HepG2 (cell line): Measurements from ENCODE around the gene HEXD. TPM values are rescaled to one million over a fixed set of nuclear protein-coding genes. Genes with fewer than 3 reads are reported as not detected.

Source experiments
- ATAC-seq: fragments of 200-7000 bp; cut with Tn5 transposase; 3 replicates; pipeline ENCODE4 v1.9.1; 2020; ENCODE audit warnings: mild to moderate bottlenecking, moderate library complexity
- BruUV-seq: library from RNA; stranded (reverse); fragments of 400-500 nt; replicated peaks from 2 replicates; lab custom pipeline; 2021; lab: Mats Ljungman, UMichigan
- CTCF ChIA-PET: fragments of 300-600 bp; formaldehyde crosslinking; extraction: SDS; loops from one replicate; lab custom pipeline; 2021; ENCODE audit warnings: low total read pairs, inconsistent platforms, low intra/inter-chr PET ratio; lab: Yijun Ruan, JAX
- POLR2A ChIA-PET: fragments of 350-600 bp; sonication (Branson Sonifier 250); formaldehyde crosslinking; loops from one replicate; lab custom pipeline; 2020; ENCODE audit warnings: antibody characterized with exemption, inconsistent platforms; lab: Yijun Ruan, JAX
- DNase-seq: peaks from one replicate; pipeline ENCODE4 v3.0.0-alpha.2; 2015; ENCODE audit warnings: low spot score
- FAIRE-seq: peaks from 3 replicates; lab custom pipeline; 2011; peaks lifted over from hg19 to GRCh38; lab: Jason Lieb, UNC
- H2AFZ ChIP-seq: one replicate; pipeline ENCODE4 v1.6.1; 2011; ENCODE audit warnings: low read length, inconsistent platforms
- H3K27ac ChIP-seq: fragments of 300-600 bp; 3 replicates; pipeline ENCODE4 v1.8.0; 2011; ENCODE audit warnings: mixed run types, mild to moderate bottlenecking, mixed read lengths, low read length, inconsistent platforms; ENCODE audit not compliant: insufficient read depth; ENCODE audit errors: extremely low read length
- H3K27me3 ChIP-seq, 2 experiments: fragments of 200-600 bp in 1 of 2; 2 replicates in 1 of 2; 3 replicates in 1 of 2; pipeline versions ENCODE4 v1.6.0 to v1.8.0; 2011; ENCODE audit warnings: low read length in 2 of 2, mild to moderate bottlenecking in 2 of 2, moderate library complexity in 2 of 2, inconsistent platforms in 1 of 2; ENCODE audit not compliant: insufficient read depth in 2 of 2, control insufficient read depth in 1 of 2
- H3K36me3 ChIP-seq, 2 experiments: fragments of 200-600 bp in 1 of 2; replicated peaks in 1 of 2; 2 replicates in 1 of 2; 3 replicates in 1 of 2; pipeline versions ENCODE4 v1.5.1 to v1.8.0; 2011; ENCODE audit warnings: low read length in 2 of 2, inconsistent platforms in 1 of 2; ENCODE audit not compliant: insufficient read depth in 2 of 2, control insufficient read depth in 1 of 2
- H3K4me1 ChIP-seq: 2 replicates; pipeline ENCODE4 v1.5.1; 2012; ENCODE audit warnings: low read length, inconsistent platforms; ENCODE audit not compliant: insufficient read depth
- H3K4me2 ChIP-seq: 2 replicates; pipeline ENCODE4 v1.6.0; 2011; ENCODE audit warnings: low read depth, low read length, inconsistent platforms
- H3K4me3 ChIP-seq, 3 experiments: fragments of 200-600 bp in 1 of 3; sonication (generic), shearing (Covaris generic) in 1 of 3; replicated peaks in 1 of 3; 2 replicates each; pipeline ENCODE4 v1.5.1; 2011 to 2016; ENCODE audit warnings: low read length in 3 of 3, inconsistent platforms in 2 of 3, low read depth in 2 of 3, mild to moderate bottlenecking in 2 of 3, control low read depth in 1 of 3, mixed read lengths in 1 of 3; ENCODE audit not compliant: insufficient read depth in 1 of 3
- H3K79me2 ChIP-seq: one replicate; pipeline ENCODE4 v1.6.1; 2011; ENCODE audit warnings: low read length, inconsistent platforms; ENCODE audit not compliant: insufficient read depth
- H3K9ac ChIP-seq: 2 replicates; pipeline ENCODE4 v1.6.0; 2011; ENCODE audit warnings: mild to moderate bottlenecking, low read depth, low read length, inconsistent platforms; ENCODE audit not compliant: insufficient read depth
- H3K9me3 ChIP-seq: 2 replicates; pipeline ENCODE4 v1.5.1; 2012; ENCODE audit warnings: mild to moderate bottlenecking, low read length
- H4K20me1 ChIP-seq: 2 replicates; pipeline ENCODE4 v1.6.0; 2011; ENCODE audit warnings: inconsistent platforms, mild to moderate bottlenecking, low read length, moderate library complexity; ENCODE audit not compliant: insufficient read depth
- AGO2 ChIP-seq: fragments of 200-400 bp; formaldehyde crosslinking; optimal IDR thresholded peaks from 2 replicates; pipeline ENCODE3; 2017; ENCODE audit warnings: mild to moderate bottlenecking, low read depth, low read length, moderate library complexity
- HIVEP1 ChIP-seq: sonication (generic); formaldehyde crosslinking; IDR thresholded peaks from 2 replicates; pipeline ENCODE4 v1.4.0; 2020; ENCODE audit warnings: mild to moderate bottlenecking, missing genetic modification reagents
- IRF2 ChIP-seq: IDR thresholded peaks from 2 replicates; pipeline ENCODE4 v1.6.1; 2018; ENCODE audit warnings: missing genetic modification reagents, missing compliant biosample characterization
- ZNF256 ChIP-seq: sonication (generic); formaldehyde crosslinking; conservative IDR thresholded peaks from 2 replicates; pipeline ENCODE4 v1.4.0; 2020; ENCODE audit warnings: missing genetic modification reagents
- WGBS: methylation state at CpG from one replicate; pipeline ENCODE4 v1.1.6; 2017; ENCODE audit warnings: low lambda C conversion rate; 5-methylcytosine and 5-hydroxymethylcytosine counted together
- in situ Hi-C: cut with HindIII; loops from 2 replicates; pipeline ENCODE4 v1.10.0; 2017; ENCODE audit warnings: low pct_unique_long_range_greater_than_20kb; ENCODE audit not compliant: extremely low pct_ligation_motif_present
- intact Hi-C: fragments of 100-400 bp; cut with micrococcal nuclease; formaldehyde crosslinking; loops from one replicate; pipeline ENCODE4 v1.10.0; 2022; ENCODE audit not compliant: unreplicated experiment
- polyA plus RNA-seq, 8 experiments: library from polyadenylated mRNA; depleted of rRNA in 3 of 8; stranded (reverse) in 7 of 8; unstranded in 1 of 8; fragments of >200 nt; fragmentation: Illumina TruSeq in 4 of 8; extraction: Trizol in 4 of 8; gene quantifications; 2 replicates each; pipeline versions ENCODE4 v1.2.1 to v1.2.3, GENCODE V29; 2011 to 2016; ENCODE audit warnings: low read depth in 4 of 8, missing spikeins in 1 of 8, mixed read lengths in 1 of 8; ENCODE audit not compliant: insufficient read depth in 1 of 8
- total RNA-seq, 5 experiments: library from RNA; depleted of rRNA; stranded (reverse); fragments of >200 nt; fragmentation: Illumina TruSeq; extraction: Trizol; gene quantifications; 2 replicates each; pipeline ENCODE4 v1.2.3, GENCODE V29; 2016; ENCODE audit warnings: low read depth in 1 of 5

The HEXD gene
- total and polyA plus RNA-seq, 2 of the 13 experiments (the other 11 are each of a cell fraction or from before 2014, with no cell fraction given) = 22.3 to 41.8 TPM

DNA sequence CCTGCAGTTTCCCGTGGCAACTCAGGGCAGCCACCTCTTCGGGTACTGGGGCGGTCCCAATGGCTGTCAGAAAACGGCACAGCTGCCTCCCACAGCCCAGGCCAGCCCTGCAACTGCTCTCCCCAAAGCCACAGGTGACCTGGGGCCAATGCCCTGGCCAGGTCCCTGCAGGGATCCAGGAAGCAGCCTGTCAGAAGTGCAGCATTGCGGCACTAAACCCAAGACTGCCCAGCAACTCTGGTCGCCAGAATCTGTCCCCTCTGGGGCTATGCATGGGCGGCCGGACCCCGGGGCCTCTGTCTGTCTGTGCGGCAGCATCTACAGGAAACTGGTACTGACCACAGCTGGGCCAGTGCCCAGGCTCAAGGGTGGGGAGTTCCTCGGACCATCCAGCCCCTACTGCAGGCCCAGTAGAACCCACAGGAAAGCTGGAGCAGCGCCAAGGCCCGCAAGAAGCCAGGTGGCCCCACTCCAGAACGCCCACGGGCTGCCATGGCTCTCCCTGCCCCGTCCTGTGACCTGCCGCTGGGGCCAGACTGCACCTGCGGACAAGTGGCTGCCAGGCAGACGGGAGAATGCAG is 26.9 kb downstream of the HEXD start:
- DNase-seq (no peak), ATAC-seq (no peak), FAIRE-seq (no peak)
- H3K79me2 ChIP-seq = peaks cover 8% of the 10 kb centered on the region
- H3K27ac ChIP-seq = no peak overlapping the region
- no peak overlapping the region for H2AFZ ChIP-seq
- H3K27me3 ChIP-seq = no peaks in the 10 kb centered on the region
- peaks cover 12% of the 10 kb centered on the region for H3K4me1 ChIP-seq
- ChIA-PET CTCF (no interaction called here), POLR2A (no interaction called here)
- H3K9ac ChIP-seq = no peak overlapping the region
- no peaks in the 10 kb centered on the region for H3K9me3 ChIP-seq
- H3K4me3 ChIP-seq = no peak overlapping the region
- 84% methylated on average over 9 of the region's 19 CpGs for WGBS
- BruUV-seq = no TSS peak
- H3K4me2 ChIP-seq = no peak overlapping the region
- no peak for TF ChIP-seq IRF2 (CRISPR knock-in tag)
- TF ChIP-seq AGO2 = peak; percentile 57
- no peaks in the 10 kb centered on the region for H4K20me1 ChIP-seq
- peaks cover 6 to 9% of the 10 kb centered on the region in 2 experiments; a peak in 4 of 5 replicates for H3K36me3 ChIP-seq
- intact Hi-C loops (no loop called here), in situ Hi-C loops (no loop called here)

DNA sequence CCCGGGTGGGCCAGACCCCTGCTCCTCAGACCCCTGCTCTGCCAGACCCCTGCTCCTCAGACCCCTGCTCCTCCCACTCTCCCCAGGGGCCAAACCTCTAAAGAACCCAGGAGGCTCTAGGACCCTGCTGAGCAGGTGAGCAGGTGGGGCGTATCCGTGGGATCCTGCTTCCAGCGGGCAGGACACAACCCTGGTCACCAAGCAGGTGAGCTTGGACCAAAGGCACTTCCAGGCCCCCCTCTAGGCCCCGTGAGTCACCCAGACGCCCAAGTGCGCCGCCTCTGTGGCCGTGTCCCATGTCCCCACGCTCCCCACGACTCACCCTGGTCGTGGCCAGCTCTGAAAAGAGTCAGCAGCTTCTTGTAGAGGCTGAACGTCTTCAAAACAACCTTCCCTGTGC is 27.4 kb downstream of the HEXD start:
- in situ Hi-C loops (no loop called here), intact Hi-C loops (no loop called here)
- no peak overlapping the region for H3K4me2 ChIP-seq
- no peaks in the 10 kb centered on the region for H3K9me3 ChIP-seq
- H3K4me3 ChIP-seq = no peak overlapping the region
- H3K79me2 ChIP-seq = peaks cover 11% of the 10 kb centered on the region
- FAIRE-seq (no peak), ATAC-seq (no peak), DNase-seq (no peak)
- no peak overlapping the region for H3K27ac ChIP-seq
- H3K36me3 ChIP-seq = peaks cover 6 to 9% of the 10 kb centered on the region in 2 experiments; a peak in 4 of 5 replicates
- CTCF ChIA-PET = no interaction called here
- TF ChIP-seq ZNF256 (CRISPR knock-in tag) = no peak
- peak; percentile 19 for TF ChIP-seq AGO2
- 0 out of 2 replicates have a peak, but pooled peaks have one; percentile 19 for TF ChIP-seq HIVEP1 (CRISPR knock-in tag)
- no peak overlapping the region for H2AFZ ChIP-seq
- peaks cover 12% of the 10 kb centered on the region for H3K4me1 ChIP-seq
- no peak overlapping the region for H3K9ac ChIP-seq
- WGBS = 96% methylated on average over 9 of the region's 13 CpGs
- no TSS peak for BruUV-seq
- no peaks in the 10 kb centered on the region for H4K20me1 ChIP-seq
- no peaks in the 10 kb centered on the region for H3K27me3 ChIP-seq
- POLR2A ChIA-PET = no interaction called here
